Smooth muscle cell (in vitro differentiated cells): ENCODE data around the gene PRR15L. TPM values are rescaled to one million over a fixed set of nuclear protein-coding genes. Genes with fewer than 3 reads are reported as not detected.

Source experiments
- DNase-seq: peaks from one replicate; lab custom pipeline; 2025; ENCODE audit not compliant: unreplicated experiment; lab: John Stamatoyannopoulos, UW
- H2AFZ ChIP-seq: fragments of 200-600 bp; sonication (generic); 2 replicates; pipeline ENCODE4 v1.6.0; 2016; ENCODE audit warnings: antibody characterized with exemption, low read depth, mild to moderate bottlenecking
- H3F3A ChIP-seq: fragments of 200-600 bp; sonication (generic); 2 replicates; pipeline ENCODE4 v1.6.0; 2017; ENCODE audit warnings: antibody characterized with exemption, low read depth
- H3K27ac ChIP-seq: fragments of 200-600 bp; sonication (generic); 2 replicates; pipeline ENCODE4 v1.5.1; 2016; ENCODE audit warnings: low read depth, mild to moderate bottlenecking
- H3K27me3 ChIP-seq: fragments of 200-600 bp; sonication (generic); 2 replicates; pipeline ENCODE4 v1.6.1; 2016; ENCODE audit warnings: low read depth, mild to moderate bottlenecking
- H3K36me3 ChIP-seq: fragments of 200-600 bp; sonication (generic); 2 replicates; pipeline ENCODE4 v1.5.1; 2016; ENCODE audit warnings: low read depth
- H3K4me1 ChIP-seq: fragments of 200-600 bp; sonication (generic); 2 replicates; pipeline ENCODE4 v1.5.1; 2016; ENCODE audit warnings: low read depth
- H3K4me2 ChIP-seq: fragments of 200-600 bp; sonication (generic); 2 replicates; pipeline ENCODE4 v1.6.0; 2016; ENCODE audit warnings: mild to moderate bottlenecking
- H3K4me3 ChIP-seq: fragments of 200-600 bp; sonication (generic); 2 replicates; pipeline ENCODE4 v1.5.1; 2016; ENCODE audit warnings: mild to moderate bottlenecking
- H3K79me2 ChIP-seq: fragments of 200-600 bp; sonication (generic); 2 replicates; pipeline ENCODE4 v1.6.0; 2016; ENCODE audit warnings: low read depth, mild to moderate bottlenecking
- H3K9ac ChIP-seq: fragments of 200-600 bp; sonication (generic); 2 replicates; pipeline ENCODE4 v1.6.0; 2016; ENCODE audit warnings: low read depth
- H3K9me3 ChIP-seq: fragments of 200-600 bp; sonication (generic); replicated peaks from 2 replicates; pipeline ENCODE4 v1.5.1; 2016; ENCODE audit warnings: low read depth
- H4K20me1 ChIP-seq: fragments of 200-600 bp; sonication (generic); 2 replicates; pipeline ENCODE4 v1.6.0; 2016; ENCODE audit warnings: low read depth
- CTCF ChIP-seq: fragments of 200-600 bp; sonication (generic); IDR thresholded peaks from 2 replicates; pipeline ENCODE4 v1.5.1; 2017; ENCODE audit warnings: borderline replicate concordance, mild to moderate bottlenecking, antibody characterized with exemption; ENCODE audit not compliant: insufficient read depth, poor library complexity, severe bottlenecking
- WGBS: methylation state at CpG from one replicate; pipeline ENCODE4 v1.1.7; 2016; ENCODE audit warnings: low lambda C conversion rate; 5-methylcytosine and 5-hydroxymethylcytosine counted together
- polyA plus RNA-seq: library from polyadenylated mRNA; unstranded; fragments of >200 nt; fragmentation: Nextera tagmentation; extraction: Ambion mirVana; gene quantifications from 2 replicates; pipeline ENCODE4 v1.2.1, GENCODE V29; 2016
- total RNA-seq: library from RNA; depleted of rRNA; stranded (reverse); fragments of >200 nt; gene quantifications from 2 replicates; pipeline ENCODE4 v1.2.3, GENCODE V29; 2014

PRR15L gene
- total and polyA plus RNA-seq, 2 experiments from 2014 or later = not detected

- Histone ChIP-seq H3K4me1 (peaks cover 6% of the 10 kb centered on the region), H3K9me3 (no peaks in the 10 kb centered on the region), H3F3A (no peaks in the 10 kb centered on the region), H3K36me3 (no peaks in the 10 kb centered on the region), H3K4me2 (peak overlapping the region; percentile 55), H4K20me1 (peaks cover 3% of the 10 kb centered on the region), H2AFZ (no peak overlapping the region), H3K27ac (peak overlapping the region; percentile 17), H3K4me3 (no peak overlapping the region), H3K79me2 (peaks cover 6% of the 10 kb centered on the region), H3K9ac (no peak overlapping the region), H3K27me3 (no peaks in the 10 kb centered on the region)
- no peak for TF ChIP-seq CTCF
- DNase-seq = no peak
- WGBS = 56% methylated on average over 8 of the region's 8 CpGs
These were observed 52.4 kb downstream of the PRR15L start for GRCh38 chr17:47905221-47905733.

GRCh38 chr17:47902039-47902744, 55.5 kb downstream of the PRR15L start:
- TF ChIP-seq CTCF = no peak
- WGBS = 71% methylated on average over 4 of the region's 4 CpGs
- Histone ChIP-seq H3K27ac (no peak overlapping the region), H3K9me3 (no peaks in the 10 kb centered on the region), H3K36me3 (no peaks in the 10 kb centered on the region), H4K20me1 (peaks cover 3% of the 10 kb centered on the region), H3K79me2 (peaks cover 18% of the 10 kb centered on the region), H3K4me1 (peaks cover 13% of the 10 kb centered on the region), H3K9ac (no peak overlapping the region), H3F3A (no peaks in the 10 kb centered on the region), H2AFZ (no peak overlapping the region), H3K4me3 (no peak overlapping the region), H3K27me3 (no peaks in the 10 kb centered on the region), H3K4me2 (no peak overlapping the region)
- DNase-seq = no peak

Other genes with a start within 250 kb of the PRR15L start
- gene TBX21, start 224.6 kb downstream of the PRR15L start, total RNA-seq = not detected in 2 replicates
- not detected in 2 replicates for gene TBX21, start 224.6 kb downstream of the PRR15L start, polyA plus RNA-seq
- 3.7 and 9.2 TPM in 2 replicates for gene OSBPL7, start 136.1 kb downstream of the PRR15L start, total RNA-seq
- gene OSBPL7, start 136.1 kb downstream of the PRR15L start, polyA plus RNA-seq = 6.3 and 8.4 TPM in 2 replicates
- 24.0 and 30.4 TPM in 2 replicates for gene MRPL10, start 126.3 kb downstream of the PRR15L start, total RNA-seq
- gene MRPL10, start 126.3 kb downstream of the PRR15L start, polyA plus RNA-seq = 36.6 and 40.4 TPM in 2 replicates
- gene LRRC46, start 126.2 kb downstream of the PRR15L start, total RNA-seq = not detected in 2 replicates
- 0.26 and 1.2 TPM in 2 replicates for gene LRRC46, start 126.2 kb downstream of the PRR15L start, polyA plus RNA-seq
- gene SCRN2, start 116.6 kb downstream of the PRR15L start, total RNA-seq = 16.0 and 18.6 TPM in 2 replicates
- gene SCRN2, start 116.6 kb downstream of the PRR15L start, polyA plus RNA-seq = 45.0 and 49.4 TPM in 2 replicates
- gene SP6, start 106.7 kb downstream of the PRR15L start, total RNA-seq = 9.3 and 9.8 TPM in 2 replicates
- 10.7 and 13.1 TPM in 2 replicates for gene SP6, start 106.7 kb downstream of the PRR15L start, polyA plus RNA-seq
- 2.4 and 4.7 TPM in 2 replicates for gene SP2, start 61.6 kb downstream of the PRR15L start, total RNA-seq
- gene SP2, start 61.6 kb downstream of the PRR15L start, polyA plus RNA-seq = 9.0 and 9.4 TPM in 2 replicates
- 7.6 and 9.3 TPM in 2 replicates for gene PNPO, start 16.3 kb downstream of the PRR15L start, total RNA-seq
- gene PNPO, start 16.3 kb downstream of the PRR15L start, polyA plus RNA-seq = 5.2 and 8.0 TPM in 2 replicates
- gene CDK5RAP3, start 13.2 kb upstream of the PRR15L start, total RNA-seq = 79.6 and 85.6 TPM in 2 replicates
- 119 and 121 TPM in 2 replicates for gene CDK5RAP3, start 13.2 kb upstream of the PRR15L start, polyA plus RNA-seq
- 70.6 and 91.8 TPM in 2 replicates for gene COPZ2, start 79.9 kb upstream of the PRR15L start, total RNA-seq
- 193 and 257 TPM in 2 replicates for gene COPZ2, start 79.9 kb upstream of the PRR15L start, polyA plus RNA-seq
- 101 and 103 TPM in 2 replicates for gene NFE2L1, start 90.5 kb upstream of the PRR15L start, total RNA-seq
- gene NFE2L1, start 90.5 kb upstream of the PRR15L start, polyA plus RNA-seq = 61.0 and 67.6 TPM in 2 replicates
- gene CBX1, start 143.6 kb upstream of the PRR15L start, total RNA-seq = 63.4 and 72.7 TPM in 2 replicates
- gene CBX1, start 143.6 kb upstream of the PRR15L start, polyA plus RNA-seq = 32.7 and 35.6 TPM in 2 replicates
- 9.9 and 15.3 TPM in 2 replicates for gene SNX11, start 149.9 kb upstream of the PRR15L start, total RNA-seq
- gene SNX11, start 149.9 kb upstream of the PRR15L start, polyA plus RNA-seq = 22.7 and 22.9 TPM in 2 replicates